ENCODE measurements around the gene DEFB129.
"Not testable (repeated sequence)": the region's sequence is repeated elsewhere in the genome, so short reads cannot be mapped to it uniquely, and the experiment has no call there.

The DEFB129 gene

DNA sequence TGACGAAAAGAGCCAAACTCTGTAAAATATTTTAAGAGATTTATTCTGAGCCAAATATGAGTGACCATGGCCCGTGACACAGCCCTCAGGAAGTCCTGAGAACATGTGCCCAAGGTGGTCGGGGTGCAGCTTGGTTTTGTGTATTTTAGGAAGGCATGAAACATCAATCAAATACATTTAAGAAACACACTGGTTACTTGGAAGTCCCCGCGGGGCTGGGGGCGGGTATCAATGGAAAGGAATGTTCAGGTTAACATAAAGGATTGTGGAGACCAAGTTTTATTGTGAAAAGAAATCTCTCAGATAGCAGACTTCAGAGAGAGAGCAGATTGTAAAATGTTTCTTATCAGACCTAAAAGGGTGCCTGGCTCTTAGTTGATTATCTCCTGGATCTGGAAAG lies 26.4 kb downstream of the DEFB129 start:
- not testable (repeated sequence) for FAIRE-seq

DNA sequence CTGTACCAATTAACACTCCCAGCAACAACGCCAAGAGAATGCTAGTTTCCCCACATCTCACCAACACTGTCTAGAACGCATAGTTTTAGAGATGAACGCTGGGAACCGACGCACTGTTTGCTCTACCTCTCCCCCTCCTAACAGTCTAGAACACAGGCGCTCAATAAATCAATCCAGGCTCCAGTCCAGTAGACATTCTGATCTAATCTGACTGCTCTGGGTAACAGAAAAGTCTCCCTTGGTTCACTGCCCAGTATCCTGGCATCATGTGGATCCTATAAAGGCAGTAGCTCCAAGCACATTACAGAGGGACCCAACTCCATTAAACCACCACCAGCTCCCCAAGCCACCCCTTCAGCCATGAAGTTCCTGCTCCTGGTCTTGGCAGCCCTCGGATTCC lies 30.4 kb downstream of the DEFB129 start, which contains the start of gene DEFB132:
TSS of gene DEFB132 (plus strand) at position 306 of the 400 bp plus-strand sequence. CDS start at position 361, 55 bp downstream.
- no peak for FAIRE-seq

DNA sequence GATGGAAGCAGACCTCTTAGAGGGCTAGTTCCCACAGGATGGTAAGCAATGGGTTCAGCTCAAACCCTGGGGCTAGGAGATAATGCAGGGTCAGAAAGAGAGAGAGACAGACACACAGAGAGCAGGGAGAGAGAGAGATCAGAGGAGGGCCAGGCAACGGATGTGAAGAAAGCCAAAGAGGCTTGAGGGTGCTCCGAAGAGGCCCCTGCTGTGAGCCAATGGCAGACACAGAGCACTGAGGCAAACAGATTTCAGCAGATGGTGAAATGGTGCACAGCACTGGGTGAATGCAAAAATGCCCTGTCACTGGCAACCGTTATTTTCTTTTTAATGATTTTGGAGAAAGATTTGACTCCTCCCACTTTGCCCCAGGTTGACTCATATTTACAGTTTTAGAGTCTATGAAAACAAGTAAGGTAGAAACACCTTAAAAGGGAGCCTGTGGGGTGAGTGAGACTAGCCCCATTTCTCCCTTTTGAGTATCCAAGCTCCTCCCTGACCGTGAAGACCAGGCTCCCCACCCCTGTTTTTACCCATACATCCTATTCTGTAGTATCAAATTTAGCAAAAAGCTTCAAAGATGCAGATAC lies 31.3 kb downstream of the DEFB129 start:
- FAIRE-seq = no peak

DNA sequence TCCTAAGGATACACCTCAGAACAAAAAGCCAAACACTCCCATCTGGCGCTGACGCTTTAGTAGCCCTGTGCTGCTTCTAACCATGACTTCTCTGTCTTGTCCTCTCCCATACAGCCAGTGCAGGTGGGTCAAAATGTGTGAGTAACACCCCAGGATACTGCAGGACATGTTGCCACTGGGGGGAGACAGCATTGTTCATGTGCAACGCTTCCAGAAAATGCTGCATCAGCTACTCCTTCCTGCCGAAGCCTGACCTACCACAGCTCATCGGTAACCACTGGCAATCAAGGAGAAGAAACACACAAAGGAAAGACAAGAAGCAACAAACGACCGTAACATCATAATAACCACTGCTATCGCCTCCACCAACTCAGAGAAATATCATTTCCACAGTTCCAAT lies 31.9 kb downstream of the DEFB129 start:
- FAIRE-seq = no peak

DNA sequence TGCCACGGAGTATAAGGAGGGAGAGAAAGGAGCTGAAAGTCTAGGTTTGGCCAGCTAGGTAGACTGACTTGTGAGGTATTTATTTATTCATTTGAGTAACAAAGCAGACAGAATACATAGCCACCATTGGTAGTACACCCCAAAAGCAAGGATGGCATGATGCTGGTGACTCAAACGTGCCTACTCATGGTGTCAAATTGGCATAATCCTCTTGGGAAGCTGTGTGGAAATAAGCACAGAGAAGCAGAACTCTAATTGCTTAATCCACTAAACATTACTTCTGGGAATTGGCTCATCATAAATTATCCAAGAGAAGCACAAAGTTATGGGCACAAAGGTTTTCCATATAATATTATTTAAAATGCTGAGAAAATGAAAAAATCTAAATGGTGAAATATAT lies 32.9 kb downstream of the DEFB129 start:
- FAIRE-seq = no peak

DNA sequence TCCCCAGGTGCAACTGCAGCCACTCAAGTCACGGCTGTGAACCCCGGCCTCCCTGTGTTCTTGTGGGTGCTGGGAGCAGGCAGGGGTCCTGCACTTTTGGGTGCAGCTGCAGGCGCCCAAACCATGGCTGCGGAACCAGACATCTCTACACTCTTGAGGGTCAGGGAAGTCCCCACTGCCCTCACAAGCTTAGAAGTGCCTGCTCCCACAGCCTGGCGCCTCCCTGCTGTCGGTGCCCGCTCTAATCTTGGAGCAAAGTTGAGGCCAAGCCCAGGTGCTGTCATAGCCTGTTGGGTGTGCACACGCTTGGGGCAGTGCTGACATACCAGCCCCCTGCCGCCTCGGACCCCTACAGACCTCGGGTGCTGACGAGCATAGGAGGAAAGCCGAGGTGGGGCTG lies 36.6 kb downstream of the DEFB129 start:
- FAIRE-seq = no peak

DNA sequence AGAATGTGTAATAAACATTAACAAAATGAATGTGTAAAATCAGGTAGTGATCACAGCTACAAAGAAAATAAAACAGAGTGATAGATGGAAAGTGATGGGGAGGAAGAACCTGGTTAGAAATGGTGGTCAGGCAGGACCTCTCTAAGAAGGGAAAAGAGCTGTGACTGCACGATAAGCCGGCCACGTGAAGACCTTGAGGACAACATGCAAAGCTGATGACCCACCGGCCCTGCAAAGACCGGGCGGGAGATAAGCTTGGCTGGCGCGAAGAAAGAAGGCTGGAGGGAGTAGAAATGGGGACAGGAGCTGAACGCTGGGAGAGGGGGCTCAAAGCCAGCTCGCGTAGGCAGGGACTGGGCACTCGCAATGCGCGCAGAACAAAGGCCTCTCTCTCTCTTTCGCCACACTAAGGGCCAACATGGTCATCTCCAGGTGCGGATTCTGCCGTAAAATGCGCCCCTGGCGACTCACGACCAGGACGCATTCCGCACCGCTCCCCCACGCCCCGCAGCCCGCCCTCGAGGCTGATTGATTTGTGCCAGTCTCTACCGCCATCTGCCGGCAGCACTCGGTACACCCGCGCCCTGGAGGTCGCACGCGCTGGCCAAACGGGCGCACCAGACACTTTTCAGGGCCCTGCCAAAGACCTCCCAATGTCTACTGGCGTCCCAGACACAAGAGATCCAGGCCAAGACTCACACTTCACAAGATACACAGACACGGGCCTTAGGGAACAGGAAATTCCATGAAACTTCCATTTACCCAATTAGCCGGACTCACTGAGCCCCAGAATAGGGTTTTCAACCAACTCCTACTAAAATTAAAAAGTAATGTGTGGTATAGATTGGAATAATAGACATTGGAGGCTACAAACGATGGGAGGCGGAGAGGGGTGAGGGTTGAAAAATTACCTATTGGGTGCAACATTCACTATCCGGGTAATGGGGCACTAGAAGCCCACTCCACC lies 39.8 kb downstream of the DEFB129 start:
- FAIRE-seq = no peak

DNA sequence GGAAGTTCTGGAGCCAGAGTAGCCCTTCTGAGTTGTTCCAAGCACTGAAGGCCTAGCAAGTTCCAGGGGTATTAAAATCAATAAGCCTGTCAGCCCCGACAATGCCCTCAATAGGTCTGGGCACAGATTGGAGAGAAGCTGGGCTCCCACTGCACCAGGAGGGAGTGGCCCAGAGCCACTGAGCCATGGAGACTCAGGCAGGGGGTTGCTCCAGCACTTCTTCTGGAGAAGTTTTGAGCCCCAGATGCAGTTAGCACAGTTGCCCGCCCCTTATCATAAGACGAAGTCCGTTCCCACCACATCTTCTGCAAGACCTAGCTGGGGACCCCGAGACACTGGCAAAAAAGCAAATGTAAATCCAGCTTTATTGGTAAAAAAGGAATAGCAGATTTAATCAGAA lies 43.5 kb downstream of the DEFB129 start:
- no peak for FAIRE-seq

DNA sequence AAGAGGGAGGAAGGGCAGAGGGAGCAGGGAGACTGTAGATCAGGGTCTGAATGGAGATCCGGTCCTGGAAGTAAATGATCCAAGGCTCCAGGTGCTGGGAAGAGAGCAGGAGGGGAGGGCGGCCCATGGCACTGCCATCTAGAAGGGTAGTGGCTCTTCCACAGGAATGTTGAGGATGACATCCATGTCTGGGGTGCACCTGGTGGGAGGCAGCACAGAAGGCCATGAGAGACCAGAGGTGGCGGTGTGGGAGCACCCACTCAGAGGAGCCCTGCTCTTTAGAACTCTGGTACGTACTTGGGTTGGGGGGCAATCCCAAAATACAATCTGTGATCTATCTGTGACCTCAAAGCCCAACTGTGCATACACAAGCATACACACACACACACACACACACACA lies 44.0 kb downstream of the DEFB129 start:
- no peak for FAIRE-seq

DNA sequence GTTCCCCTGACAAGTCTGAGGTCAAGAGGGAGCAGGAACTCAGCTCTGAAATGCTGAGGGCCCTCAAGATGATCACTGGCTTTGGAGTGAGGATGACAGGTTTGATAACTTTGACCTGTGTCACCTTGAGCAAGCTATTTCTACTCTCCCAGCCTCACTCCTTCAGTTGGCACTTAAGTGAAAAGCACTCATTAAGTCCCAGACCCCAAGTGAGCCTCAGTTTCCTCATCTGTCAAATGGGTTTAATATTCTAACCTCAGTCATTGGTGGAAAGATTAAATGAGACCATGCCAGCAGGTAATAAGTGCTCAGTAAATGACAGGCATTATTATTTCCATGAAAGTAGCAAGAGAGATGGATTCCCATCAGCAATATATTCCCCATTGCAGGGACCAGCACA lies 44.5 kb downstream of the DEFB129 start:
- no peak for FAIRE-seq

DNA sequence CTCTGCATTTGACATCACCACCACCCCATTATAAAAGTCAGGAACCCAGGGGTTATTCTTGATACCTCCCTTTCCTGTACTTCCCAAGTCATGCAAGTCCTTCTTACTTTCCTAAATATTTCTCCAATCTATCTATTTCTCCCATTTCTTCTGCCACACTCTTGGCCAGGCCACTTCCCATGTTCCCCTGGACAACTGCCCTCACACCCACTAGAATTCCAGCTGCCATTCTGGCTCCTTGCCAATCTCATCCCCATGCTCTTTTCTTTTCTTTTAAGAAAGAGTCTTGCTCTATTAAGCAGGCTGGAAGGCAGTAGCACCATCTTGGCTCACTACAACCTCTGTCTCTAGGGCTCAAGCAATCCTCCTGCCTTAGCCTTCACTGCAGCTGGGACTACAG lies 45.7 kb downstream of the DEFB129 start:
- FAIRE-seq = no peak

DNA sequence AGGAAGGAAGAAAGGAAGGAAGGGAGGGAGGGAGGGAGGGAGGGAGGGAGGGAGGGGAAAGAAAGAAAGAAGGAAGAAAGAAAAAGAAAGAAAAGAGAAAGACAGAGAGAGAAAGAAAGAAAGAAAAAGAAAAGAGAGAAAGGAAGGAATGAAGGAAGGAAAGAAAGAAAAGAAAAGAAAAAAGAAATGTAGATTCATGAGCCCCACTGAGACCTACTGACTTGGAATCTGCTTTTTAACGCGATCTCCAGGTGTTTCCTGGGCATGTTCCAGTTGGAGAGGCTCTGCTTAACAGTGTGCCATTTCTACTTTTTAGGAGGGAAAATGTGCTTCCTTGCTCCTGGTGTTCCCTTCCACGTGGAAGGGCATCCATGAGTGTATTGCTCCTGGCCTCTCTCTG lies 46.8 kb downstream of the DEFB129 start:
- no peak for FAIRE-seq

DNA sequence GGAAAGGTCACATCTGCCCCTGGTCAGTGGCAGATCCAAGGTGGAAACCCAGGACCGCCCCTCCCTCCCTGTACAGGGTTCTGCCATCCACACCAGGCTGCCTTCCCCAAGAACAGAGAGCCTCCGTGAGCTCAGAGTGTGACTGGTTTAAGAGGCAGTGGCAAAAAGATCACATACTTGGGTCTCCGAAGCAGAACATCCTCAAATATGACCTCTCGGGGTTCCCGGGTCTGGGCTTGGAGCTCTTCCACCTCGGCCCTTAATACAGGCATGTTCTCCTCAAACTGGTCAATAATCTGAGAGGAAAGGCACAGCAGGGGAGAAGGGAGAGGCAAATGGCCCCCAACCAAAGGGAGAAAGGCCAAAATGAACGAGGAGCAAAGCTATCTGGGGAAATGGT lies 48.7 kb downstream of the DEFB129 start:
- FAIRE-seq = no peak

DNA sequence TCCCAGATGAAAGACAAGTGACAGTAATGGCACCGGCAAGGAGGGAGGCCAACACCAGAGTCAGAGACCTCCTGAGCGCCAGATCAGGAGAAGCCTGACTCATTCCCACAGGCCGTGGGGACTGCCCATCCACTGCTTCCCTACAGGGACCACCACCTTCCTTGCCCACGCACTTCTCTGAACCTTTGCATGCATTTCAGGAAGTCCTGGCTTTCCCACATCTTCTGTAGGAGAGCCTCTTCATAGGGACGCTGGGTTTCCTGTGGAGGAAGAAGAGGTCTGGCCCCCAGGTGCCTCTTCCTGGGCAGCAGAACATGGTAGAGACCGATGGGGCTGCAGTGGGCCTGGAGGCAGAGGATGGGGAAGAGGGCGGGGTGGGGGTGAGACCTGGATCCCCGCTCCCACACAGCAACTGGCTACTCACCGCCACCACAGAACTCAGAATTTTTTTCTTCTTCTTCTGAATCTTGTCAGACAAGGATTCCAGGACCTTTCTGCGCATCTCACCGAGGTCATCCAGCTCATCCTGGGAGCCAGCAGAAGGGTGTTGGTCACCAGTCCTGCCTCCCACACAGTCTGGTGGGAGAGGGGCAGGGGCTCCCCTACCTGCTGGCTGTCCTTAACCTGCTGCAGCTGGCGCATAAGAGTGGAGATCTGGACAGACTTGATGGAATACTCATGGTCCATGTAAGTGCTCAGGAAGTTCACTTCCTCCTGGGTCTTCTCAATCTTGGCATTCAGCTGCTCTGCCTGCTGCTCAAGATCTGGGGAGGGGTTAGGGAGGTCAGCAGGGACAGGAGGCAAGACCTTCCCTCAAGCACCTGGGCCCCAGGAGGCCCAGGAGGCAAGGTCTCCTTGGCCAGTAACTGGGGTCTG lies 49.8 kb downstream of the DEFB129 start:
- no peak for FAIRE-seq

DNA sequence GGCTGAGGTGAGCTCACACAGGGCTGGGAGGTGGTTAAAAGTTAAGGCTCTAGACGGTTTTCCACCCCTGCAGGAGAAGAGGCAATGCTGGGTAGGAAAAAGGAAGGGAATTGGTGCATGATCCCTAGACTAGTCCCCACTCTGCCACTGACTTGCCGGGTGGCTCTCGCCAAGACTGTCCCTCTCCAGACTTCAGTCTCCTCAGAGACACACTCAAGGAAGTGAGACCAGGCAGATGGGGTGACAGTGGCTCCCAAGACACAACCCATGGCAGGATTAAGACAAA lies 50.4 kb downstream of the DEFB129 start:
- no peak for FAIRE-seq

DNA sequence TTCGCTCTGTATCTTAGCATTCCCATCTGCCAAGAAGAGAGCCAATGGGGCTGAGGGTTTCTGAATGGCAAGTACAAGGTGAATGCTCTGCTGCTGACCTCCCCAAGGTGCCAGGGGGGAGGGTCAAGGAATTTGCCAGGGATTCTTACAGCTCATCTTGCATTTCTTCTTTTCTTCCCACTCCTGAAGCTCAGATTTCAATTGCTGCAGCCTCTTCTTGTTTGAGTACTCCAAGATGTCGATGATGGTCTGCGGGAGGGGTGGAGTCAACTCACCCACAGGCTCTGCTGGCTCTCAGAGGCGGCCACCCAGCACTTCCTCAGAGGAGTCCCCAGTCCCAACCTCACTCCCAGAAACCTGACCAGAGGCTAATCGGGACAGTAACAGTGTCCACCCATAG lies 51.1 kb downstream of the DEFB129 start:
- FAIRE-seq = no peak

DNA sequence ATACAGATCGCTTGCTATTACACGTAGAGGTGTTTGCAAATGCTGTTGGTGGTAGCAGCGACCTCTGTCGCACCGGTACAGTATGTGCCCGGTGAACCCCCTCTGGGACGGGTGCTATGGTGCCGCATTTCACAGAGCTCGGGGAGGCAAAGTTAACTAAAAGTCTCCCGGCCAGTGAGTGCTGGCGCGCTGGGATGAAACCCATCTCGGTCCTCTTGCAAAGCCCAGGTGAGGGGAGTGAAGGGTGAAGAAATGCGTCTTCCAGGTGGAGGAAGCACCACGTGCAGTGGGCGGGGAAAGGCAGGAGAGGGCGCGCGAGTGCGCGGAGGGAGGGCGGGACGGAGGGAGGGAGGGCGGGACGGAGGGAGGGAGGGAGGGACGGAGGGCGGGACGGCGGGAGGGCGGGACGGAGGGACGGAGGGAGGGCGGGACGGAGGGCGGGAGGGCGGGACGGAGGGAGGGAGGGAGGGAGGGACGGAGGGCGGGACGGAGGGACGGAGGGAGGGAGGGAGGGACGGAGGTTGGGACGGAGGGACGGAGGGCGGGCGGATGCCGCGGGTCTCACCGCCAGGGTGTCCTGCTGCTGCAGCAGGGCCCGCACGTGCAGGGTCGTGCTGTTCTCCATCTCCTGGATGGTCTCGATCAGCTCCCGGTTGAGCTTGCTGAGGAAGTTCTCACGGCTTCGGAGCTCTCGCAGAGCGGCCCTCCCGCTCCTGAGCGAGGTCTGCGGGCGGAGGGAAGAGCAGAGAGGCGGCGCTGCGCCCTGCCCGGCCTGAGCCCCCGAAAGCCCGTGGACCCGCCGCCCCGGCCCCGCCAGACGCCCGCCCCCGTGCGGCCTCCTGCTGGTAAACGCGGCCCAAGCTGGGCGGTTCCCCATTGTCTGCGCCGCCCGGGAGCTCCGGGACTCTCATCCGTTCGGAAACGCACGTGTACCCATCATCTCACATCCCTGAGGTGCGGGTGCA lies 51.8 kb downstream of the DEFB129 start:
- FAIRE-seq = no peak
